ENCODE measurements around the gene GLP2R. TPM values are rescaled to one million over a fixed set of nuclear protein-coding genes. Genes with fewer than 3 reads are reported as not detected.
"Not testable (repeated sequence)": the region's sequence is repeated elsewhere in the genome, so short reads cannot be mapped to it uniquely, and the experiment has no call there.

Gene GLP2R
- 1 to 10 TPM; 2.0 to 4.2 (median 3.7) TPM for total RNA-seq

- no peak for DNase-seq (ENCODE audit: low spot score in 2 of 2)
- intact Hi-C loops (cut with DNase I; ENCODE audit: low total_unique reads), result no loop called here
- no peaks in the 10 kb centered on the region for H3K4me1 ChIP-seq
- H3K4me3 ChIP-seq, result no peak within 1 kb of the TSS
- no peaks in the 10 kb centered on the region for H3K36me3 ChIP-seq
- no peaks in the 10 kb centered on the region for H3K27me3 ChIP-seq
- no peak within 1 kb of the TSS for H3K27ac ChIP-seq
- H3K9me3 ChIP-seq, result no peaks in the 10 kb centered on the region
- TF ChIP-seq CTCF (IDR thresholded peaks at IDR 0.05) (no peak), POLR2A (IDR thresholded peaks at IDR 0.05) (no peak), POLR2AphosphoS5 (IDR thresholded peaks at IDR 0.05) (no peak)
Measured at GRCh38 chr17:9825641-9826150, at the start of gene GLP2R. TSS of gene GLP2R (plus strand) at chr17:9825924. CDS start at chr17:9826064, 140 bp downstream.

GRCh38 chr17:9776911-9777310, 48.8 kb upstream of the GLP2R start:
- H3K9me3 ChIP-seq, result no peaks in the 10 kb centered on the region
- H3K36me3 ChIP-seq, result no peaks in the 10 kb centered on the region
- H3K27ac ChIP-seq, result no peak overlapping the region
- H3K4me3 ChIP-seq, result no peak overlapping the region
- H3K4me1 ChIP-seq, result no peaks in the 10 kb centered on the region
- DNase-seq (ENCODE audit: low spot score in 2 of 2), result no peak
- intact Hi-C loops (cut with DNase I; ENCODE audit: low total_unique reads), result no loop called here
- TF ChIP-seq CTCF (IDR thresholded peaks at IDR 0.05) (no peak), POLR2AphosphoS5 (IDR thresholded peaks at IDR 0.05) (no peak), POLR2A (IDR thresholded peaks at IDR 0.05) (no peak)
- H3K27me3 ChIP-seq, result no peaks in the 10 kb centered on the region

- H3K4me3 ChIP-seq, result no peak overlapping the region
- intact Hi-C loops (cut with DNase I; ENCODE audit: low total_unique reads), result no loop called here
- H3K27ac ChIP-seq, result no peak overlapping the region
- DNase-seq (ENCODE audit: low spot score in 2 of 2), result no peak
- no peaks in the 10 kb centered on the region for H3K27me3 ChIP-seq
- no peak for TF ChIP-seq CTCF (IDR thresholded peaks at IDR 0.05)
- no peaks in the 10 kb centered on the region for H3K9me3 ChIP-seq
- H3K36me3 ChIP-seq, result no peaks in the 10 kb centered on the region
- H3K4me1 ChIP-seq, result no peaks in the 10 kb centered on the region
Measured at GRCh38 chr17:9780552-9780951, 45.2 kb upstream of the GLP2R start.

- Histone ChIP-seq H3K4me3 (no peak overlapping the region), H3K36me3 (no peaks in the 10 kb centered on the region), H3K4me1 (no peaks in the 10 kb centered on the region), H3K27me3 (no peaks in the 10 kb centered on the region), H3K9me3 (no peaks in the 10 kb centered on the region), H3K27ac (no peak overlapping the region)
- intact Hi-C loops (cut with DNase I; ENCODE audit: low total_unique reads), result no loop called here
- no peak for DNase-seq (ENCODE audit: low spot score in 2 of 2)
- TF ChIP-seq POLR2A (IDR thresholded peaks at IDR 0.05) (no peak), POLR2AphosphoS5 (IDR thresholded peaks at IDR 0.05) (no peak), CTCF (IDR thresholded peaks at IDR 0.05) (no peak)
Measured at GRCh38 chr17:9783050-9783449, 42.7 kb upstream of the GLP2R start.

- H3K4me3 ChIP-seq; H3K4me1 ChIP-seq; H3K36me3 ChIP-seq; H3K27me3 ChIP-seq; intact Hi-C loops (cut with DNase I; ENCODE audit: low total_unique reads); DNase-seq (ENCODE audit: low spot score in 2 of 2); H3K9me3 ChIP-seq; H3K27ac ChIP-seq: not testable (repeated sequence)
Measured at GRCh38 chr17:9783465-9783864, 42.3 kb upstream of the GLP2R start.

- no peak for TF ChIP-seq POLR2A (IDR thresholded peaks at IDR 0.05)
- no peak overlapping the region for H3K27ac ChIP-seq
- intact Hi-C loops (cut with DNase I; ENCODE audit: low total_unique reads), result no loop called here
- no peak overlapping the region for H3K4me3 ChIP-seq
- no peaks in the 10 kb centered on the region for H3K36me3 ChIP-seq
- DNase-seq (ENCODE audit: low spot score in 2 of 2), result no peak
- no peaks in the 10 kb centered on the region for H3K27me3 ChIP-seq
- H3K4me1 ChIP-seq, result no peaks in the 10 kb centered on the region
- H3K9me3 ChIP-seq, result no peaks in the 10 kb centered on the region
Measured at GRCh38 chr17:9784544-9784943, 41.2 kb upstream of the GLP2R start.
